Dermis blood vessel endothelial cell (primary cell): ENCODE measurements around the gene TEDC2. TPM values are rescaled to one million over a fixed set of nuclear protein-coding genes. Genes with fewer than 3 reads are reported as not detected.
"Not testable (repeated sequence)": the region's sequence is repeated elsewhere in the genome, so short reads cannot be mapped to it uniquely, and the experiment has no call there.

ENCODE experiments used
- DNase-seq: peaks from one replicate; pipeline ENCODE4 v3.0.0; 2010
- total RNA-seq: library from RNA; depleted of rRNA; stranded (reverse); fragments of >200 nt; gene quantifications from 2 replicates; pipeline ENCODE4 v1.2.3, GENCODE V29; 2014

TEDC2 gene
- total RNA-seq, 1 donor from 2014 or later = 6.3 TPM

GRCh38 chr16:2437032-2437790 is 22.7 kb upstream of the TEDC2 start:
- DNase-seq = no peak

DNA sequence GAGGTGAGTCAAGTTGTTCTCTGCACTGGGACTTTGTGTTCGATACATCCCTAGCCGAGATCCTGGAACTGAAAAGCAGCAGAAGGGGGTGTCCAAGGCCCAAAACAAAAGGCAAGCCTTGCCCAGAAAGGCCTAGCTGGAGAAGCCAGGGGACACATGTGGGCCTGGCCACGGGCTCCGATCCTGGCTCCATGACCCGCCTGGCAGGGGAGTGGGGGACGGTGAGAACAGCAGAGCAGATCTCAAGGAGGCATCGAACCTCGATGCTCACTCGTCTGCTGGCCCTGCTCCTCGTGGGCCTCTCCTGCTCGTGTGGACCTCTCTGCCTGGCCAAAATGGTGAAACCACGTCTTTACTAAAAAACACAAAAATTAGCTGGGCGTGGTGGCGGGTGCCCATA is 21.8 kb upstream of the TEDC2 start:
- no peak for DNase-seq

DNA sequence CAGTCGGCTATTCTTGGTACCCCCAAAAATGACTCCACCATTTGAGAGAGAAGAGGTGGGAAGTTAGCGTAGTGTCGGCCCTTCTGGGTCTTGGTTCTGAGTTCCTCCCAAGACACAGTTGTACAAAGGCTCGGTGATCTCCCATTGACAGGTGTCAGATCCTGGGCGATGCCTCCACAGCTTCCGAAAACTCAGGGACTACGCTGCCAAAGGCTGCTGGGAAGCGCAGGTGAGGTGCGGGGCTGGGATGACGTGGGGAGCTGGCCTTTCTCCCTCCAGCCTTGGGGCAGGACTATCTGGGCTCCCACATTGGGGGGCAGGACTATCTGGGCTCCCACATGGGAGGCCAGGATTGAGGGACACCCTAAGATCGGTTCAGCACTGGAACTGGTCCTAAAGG is 20.3 kb upstream of the TEDC2 start:
- no peak for DNase-seq

- not testable (repeated sequence) for DNase-seq
These were observed 18.6 kb upstream of the TEDC2 start for GRCh38 chr16:2441143-2441804.

DNA sequence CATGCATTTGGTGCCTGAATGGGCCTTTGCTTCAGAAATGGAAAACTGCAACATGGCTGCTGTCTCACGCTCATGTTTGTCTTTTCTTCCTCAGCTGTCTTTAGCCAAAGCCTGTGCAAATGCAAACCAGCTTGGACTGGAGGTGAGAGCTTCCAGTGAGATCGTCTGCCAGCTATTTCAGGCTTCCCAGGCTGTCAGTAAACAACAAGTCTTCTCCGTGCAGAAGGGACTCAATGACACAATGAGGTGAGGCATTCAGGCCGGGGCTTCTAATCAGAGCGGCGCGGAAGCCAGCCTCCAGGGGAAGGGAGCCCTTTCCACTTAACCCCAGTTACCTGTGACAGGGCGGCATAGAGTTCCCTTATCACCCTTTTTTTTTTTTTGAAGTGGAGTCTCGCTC is 16.4 kb upstream of the TEDC2 start:
- DNase-seq = no peak

DNA sequence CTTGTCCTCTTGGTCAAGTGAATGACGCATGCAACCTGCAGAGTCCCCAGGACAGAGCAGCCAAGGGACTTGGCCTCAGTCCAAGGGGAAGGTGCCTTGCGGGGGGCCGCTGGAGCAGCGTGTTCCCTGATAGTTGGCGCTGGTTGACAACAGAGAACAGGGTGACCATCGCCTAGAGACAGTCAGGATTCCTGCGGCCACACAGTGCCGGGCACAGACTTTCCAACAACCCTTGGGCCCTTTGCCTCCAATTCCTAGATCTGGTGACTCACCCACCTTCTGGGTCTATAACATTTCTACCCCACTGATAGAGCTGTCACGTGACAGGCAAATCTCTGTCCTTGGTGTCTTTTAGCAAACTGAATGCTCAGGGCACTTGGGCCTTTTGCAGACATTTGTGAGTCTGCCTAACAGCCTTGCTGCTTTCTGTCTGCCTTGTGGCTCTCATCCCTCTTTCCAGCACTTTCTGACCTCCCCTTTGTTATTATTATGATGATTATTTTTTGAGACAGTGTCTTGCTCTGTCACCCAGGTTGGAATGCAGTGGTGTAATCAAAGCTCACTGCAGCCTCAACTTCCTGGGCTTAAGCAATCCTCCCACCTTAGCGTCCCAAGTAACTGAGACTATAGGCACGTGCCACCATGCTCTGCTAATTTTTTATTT is 11.9 kb upstream of the TEDC2 start:
- no peak for DNase-seq

- no peak for DNase-seq
These were observed 10.8 kb upstream of the TEDC2 start for GRCh38 chr16:2449118-2449517.

DNA sequence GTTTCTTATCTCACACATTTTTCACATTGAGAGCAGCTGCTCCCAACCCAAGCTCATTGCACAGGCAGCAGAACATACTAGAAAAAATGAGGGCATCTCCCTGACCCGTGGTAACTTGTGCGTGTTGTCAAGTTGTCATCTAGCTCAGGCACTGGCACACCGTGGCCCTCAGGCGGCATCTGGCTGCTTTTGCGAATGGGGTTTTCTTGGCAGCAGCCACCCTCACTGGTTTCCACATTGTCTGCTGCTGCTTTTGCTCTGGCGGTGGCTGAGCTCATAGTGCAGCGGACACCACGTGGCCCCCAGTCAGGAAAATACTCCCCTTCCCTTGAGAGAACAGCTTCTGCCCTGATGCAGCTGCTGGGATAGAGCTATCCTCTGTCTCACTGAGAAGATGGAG is 9.4 kb upstream of the TEDC2 start:
- no peak for DNase-seq

DNA sequence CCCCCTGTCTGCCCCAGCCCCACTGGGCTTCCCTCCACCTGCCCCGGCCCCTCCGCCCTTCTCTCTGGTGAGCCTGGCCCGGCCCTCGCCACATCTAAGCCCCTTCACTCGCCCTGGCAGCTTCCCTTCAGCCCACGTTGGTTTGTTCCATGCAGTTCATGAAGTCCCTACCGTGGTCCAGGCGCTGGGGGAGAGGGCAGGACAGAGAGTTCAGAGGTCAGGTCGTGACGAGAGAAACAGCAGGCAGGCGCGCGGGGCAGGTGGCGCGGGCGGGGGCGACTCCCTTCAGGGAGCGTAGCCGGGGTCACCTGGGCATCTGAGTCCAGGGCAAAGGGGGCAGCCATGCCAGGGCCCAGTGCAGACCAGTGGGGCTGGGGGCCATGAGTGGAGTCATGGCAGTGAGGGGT is 8.9 kb upstream of the TEDC2 start:
- DNase-seq = no peak

- no peak for DNase-seq
These were observed 8.0 kb upstream of the TEDC2 start for GRCh38 chr16:2451851-2452320.

DNA sequence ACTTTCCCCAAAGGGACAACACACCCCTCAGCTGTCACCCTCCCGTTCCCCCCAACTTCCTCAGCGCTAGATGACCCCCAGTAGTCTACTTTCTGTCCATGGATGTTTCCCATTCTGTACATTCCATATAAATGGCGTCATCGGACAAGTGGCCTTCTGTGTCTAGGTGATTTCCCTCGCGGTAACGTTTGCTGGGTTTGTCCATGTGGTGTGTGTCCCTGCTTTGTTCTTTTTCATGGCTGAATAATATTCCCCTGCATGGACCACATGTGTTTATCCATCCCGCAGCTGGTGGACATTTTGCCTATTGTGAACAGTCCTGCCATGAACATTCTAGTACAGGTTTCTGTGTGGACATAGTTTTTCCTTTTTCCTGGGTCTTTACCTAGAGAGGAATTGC is 7.3 kb upstream of the TEDC2 start:
- no peak for DNase-seq

DNA sequence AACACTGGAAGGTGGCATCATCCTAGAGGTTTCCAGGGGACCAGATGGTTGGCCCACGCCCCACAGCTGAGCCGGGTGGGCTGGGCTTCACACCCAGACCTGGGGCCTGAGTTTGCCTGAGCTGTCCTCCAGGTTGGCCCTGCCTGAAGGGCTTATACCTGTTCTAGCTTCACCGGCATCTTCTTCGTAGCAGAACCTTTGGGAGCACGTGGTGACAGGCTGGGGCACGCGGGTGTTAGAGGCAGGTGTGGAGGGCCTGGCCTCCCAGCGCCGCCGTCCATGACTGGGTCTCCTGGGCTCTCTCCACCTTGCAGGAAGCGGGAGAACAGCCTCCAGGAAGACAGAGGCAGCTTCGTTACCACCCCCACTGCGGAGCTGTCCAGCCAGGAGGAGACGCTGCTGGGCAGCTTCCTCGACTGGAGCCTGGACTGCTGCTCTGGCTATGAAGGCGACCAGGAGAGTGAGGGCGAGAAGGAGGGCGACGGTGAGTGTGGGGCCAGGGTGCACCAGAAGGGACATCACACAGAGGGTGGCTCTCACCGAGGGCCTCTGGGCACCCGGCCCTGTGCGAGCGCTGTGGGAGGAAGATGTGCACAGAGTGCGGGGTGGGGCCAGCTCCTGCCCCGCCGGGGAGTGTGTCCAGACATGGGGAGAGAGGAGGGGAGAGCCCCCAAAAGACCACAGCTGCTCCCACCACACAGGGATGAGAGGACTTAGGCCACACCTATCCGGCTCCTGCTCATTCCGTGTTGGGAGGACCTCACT is 4.6 kb upstream of the TEDC2 start:
- no peak for DNase-seq

DNA sequence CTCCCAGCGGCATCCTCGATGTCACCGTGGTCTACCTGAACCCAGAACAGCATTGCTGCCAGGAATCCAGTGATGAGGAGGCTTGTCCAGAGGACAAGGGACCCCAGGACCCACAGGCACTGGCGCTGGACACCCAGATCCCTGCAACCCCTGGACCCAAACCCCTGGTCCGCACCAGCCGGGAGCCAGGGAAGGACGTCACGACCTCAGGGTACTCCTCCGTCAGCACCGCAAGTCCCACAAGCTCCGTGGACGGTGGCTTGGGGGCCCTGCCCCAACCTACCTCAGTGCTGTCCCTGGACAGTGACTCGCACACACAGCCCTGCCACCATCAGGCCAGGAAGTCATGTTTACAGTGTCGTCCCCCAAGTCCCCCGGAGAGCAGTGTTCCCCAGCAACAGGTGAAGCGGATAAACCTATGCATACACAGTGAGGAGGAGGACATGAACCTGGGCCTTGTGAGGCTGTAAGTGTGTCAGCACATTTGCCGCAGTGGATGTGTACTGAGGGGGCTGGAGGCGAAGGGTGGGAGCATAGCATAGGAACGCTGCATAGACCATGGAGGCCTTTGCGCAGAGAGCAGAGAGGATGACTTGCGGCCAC is 3.3 kb upstream of the TEDC2 start:
- DNase-seq = no peak

DNA sequence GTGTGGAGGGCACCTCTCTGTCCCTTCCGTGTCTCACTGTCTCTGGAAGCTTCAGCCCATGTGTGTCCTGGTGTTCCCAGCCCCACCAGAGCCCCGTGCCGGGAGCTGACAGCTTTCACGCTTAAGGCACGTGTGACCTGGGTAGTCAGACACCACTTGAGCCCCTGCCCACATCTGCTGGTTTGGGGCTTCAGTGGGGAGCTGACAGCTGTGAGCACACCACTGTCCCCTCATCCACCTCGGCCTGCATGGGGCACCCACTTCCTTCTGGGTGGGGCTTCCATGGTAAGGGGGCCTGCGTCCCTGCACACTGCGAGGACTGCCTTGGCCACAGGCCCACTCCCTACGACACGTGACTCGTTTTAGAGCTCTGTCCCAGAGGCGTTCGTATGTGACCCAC is 2.6 kb upstream of the TEDC2 start:
- no peak for DNase-seq

DNA sequence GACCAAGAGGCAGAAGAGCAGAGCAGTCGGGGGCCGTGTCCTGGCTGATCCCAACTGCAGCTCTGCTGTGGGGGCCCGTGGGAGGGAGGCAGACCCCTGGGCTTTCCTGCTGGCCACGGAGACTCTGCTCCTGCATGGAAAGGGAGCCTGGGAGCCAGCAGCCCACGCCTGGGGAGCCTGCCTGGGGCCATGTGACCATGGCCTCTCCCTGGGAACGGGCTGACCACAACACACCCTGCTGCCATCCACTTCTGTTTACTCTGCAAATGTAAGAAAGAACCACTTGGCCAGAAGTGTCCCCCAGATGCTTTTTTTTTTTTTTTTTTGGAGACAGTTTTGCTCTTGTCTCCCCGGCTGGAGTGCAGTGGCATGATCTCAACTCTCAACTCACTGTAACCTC is 2.0 kb upstream of the TEDC2 start:
- DNase-seq = no peak

- no peak for DNase-seq
These were observed 842 bp upstream of the TEDC2 start for GRCh38 chr16:2458887-2459646.

- DNase-seq = no peak
These were observed 443 bp downstream of the TEDC2 start for GRCh38 chr16:2460391-2460713.

DNA sequence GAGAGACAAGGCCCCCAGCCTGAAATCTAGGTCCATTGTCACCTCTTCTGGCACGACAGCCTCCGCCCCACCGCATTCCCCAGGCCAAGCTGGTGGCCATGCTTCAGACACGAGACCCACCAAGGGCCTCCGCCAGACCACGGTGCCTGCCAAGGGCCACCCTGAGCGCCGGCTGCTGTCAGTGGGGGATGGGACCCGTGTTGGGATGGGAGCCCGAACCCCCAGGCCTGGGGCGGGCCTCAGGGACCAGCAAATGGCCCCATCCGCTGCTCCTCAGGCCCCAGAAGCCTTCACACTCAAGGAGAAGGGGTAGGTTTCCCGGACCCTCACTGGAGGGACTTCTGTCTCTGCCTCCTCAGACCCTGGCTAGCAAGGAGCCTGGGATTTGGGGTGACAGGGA is 1.0 kb downstream of the TEDC2 start:
- DNase-seq = no peak

- no peak for DNase-seq
These were observed 2.3 kb downstream of the TEDC2 start for GRCh38 chr16:2462031-2462866.

DNA sequence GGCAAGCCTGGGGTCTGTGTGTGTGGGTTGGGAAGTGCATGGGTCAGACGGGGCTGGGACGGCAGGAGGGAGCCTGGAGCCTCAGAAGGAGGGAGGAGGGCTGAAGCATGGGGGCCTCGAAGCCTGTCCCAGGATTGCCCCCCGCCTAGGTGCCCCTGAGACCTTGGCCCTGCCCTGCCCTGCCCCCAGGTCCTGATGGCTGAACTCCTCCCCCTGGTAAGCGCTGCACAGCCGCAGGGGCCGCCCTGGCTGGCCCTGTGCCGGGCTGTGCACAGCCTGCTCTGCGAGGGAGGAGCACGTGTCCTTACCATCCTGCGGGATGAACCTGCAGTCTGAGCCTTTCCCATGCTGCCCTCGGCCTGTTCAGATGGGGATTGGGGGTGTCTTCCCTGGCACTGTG is 4.4 kb downstream of the TEDC2 start:
- no peak for DNase-seq
